GM21737 (cell line): Measurements from ENCODE around the gene DHX9.

Source experiments
- ATAC-seq: cut with Tn5 transposase; IDR thresholded peaks from one replicate; pipeline ENCODE4 v1.9.1; 2021; ENCODE audit warnings: mild to moderate bottlenecking, moderate library complexity; ENCODE audit not compliant: unreplicated experiment

Gene DHX9

GRCh38 chr1:182835806-182836205 is 3.3 kb upstream of the DHX9 start:
- ATAC-seq: no peak

- ATAC-seq: no peak
Observed at GRCh38 chr1:182841368-182841988, 2.3 kb downstream of the DHX9 start.

DNA sequence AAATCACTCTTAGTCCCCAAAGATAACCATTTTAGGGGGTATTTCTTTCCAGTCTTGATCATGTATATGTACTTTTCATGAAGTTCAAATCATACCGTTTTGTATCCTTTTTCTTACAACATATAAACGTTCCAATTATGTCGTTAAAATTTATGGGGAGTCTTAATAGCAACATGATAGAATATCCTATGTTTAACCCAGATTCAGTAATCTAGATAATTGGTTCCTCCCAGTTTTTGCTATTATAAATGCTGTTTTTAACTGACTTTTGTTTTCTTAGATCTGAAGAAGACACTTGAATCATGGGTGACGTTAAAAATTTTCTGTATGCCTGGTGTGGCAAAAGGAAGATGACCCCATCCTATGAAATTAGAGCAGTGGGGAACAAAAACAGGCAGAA is 3.1 kb downstream of the DHX9 start:
- ATAC-seq: no peak

DNA sequence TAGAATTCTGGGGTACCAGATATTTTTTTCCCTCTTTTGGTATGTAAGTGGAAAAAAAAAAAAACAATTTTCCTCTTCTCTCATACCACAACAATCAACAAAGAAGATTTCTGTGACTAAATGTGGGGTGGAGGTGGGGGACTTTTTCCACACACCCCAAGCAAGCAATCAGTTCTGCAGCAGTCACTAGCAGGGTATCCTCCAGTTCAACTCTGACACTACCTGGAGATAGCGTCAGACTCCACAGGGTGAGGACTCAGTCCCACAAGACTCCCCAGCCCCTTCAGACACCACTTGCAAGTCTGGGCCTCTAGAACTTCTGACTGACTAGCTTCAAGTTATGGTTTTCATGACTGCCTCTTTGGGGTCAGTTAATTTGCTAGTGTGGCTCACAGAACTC is 6.2 kb downstream of the DHX9 start:
- ATAC-seq: no peak

- no peak for ATAC-seq
Observed at GRCh38 chr1:182845894-182846293, 6.7 kb downstream of the DHX9 start.

DNA sequence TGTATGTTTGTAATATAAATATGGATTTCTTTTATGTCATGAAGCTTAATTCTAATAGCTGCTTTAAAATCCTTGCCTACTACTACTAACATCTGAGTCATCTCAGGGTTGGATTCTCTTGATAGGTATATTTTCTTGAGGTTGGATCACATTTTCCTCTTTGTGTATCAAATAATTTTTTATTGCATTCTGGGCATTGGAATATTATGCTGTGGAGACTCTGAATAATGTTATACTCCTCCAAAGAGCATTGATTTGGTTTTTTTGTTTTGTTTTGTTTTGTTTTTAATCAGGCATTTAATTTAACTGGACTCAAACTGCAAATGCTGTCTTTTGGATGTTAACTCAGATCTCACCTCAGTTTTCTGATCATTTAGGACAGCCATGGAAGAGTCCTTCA is 8.0 kb downstream of the DHX9 start:
- ATAC-seq: no peak

- no peak for ATAC-seq
Observed at GRCh38 chr1:182848736-182849135, 9.6 kb downstream of the DHX9 start.

DNA sequence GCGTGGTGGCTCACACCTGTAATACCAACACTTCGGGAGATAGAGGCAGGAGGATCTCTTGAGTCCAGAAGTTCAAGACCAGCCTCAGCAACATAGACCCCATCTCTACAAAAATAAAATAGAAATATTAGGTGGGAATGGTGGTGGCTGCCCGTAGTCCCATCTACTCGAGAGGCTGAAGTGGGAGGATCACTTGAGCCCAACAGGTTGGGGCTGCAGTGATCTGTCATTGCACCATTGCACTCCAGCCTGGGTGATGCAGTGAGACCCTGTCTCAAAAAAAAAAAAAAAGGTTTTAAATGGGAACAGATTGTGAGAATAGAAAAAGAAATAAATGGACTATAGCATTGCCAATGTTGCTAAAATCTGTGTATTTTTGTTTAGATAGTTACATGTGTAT is 11.2 kb downstream of the DHX9 start:
- no peak for ATAC-seq

DNA sequence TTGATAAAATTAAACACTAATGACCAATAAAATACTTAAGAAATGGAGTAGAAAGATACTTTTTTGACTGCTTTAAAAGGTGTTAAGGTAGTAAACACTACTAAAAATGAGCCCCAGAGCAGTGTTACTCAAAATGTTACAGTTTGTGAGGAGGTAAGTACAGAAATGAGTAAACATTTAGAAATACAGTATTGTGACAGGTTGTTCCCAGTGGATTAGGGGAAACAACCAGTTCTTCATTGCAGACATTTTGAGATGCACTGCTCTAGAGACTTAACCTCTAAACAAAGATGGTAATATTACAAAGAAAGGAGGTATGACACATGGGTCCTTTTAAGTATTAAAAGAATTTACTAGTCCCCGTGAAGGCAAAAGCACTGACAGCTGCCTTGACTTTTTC is 12.7 kb downstream of the DHX9 start:
- no peak for ATAC-seq

DNA sequence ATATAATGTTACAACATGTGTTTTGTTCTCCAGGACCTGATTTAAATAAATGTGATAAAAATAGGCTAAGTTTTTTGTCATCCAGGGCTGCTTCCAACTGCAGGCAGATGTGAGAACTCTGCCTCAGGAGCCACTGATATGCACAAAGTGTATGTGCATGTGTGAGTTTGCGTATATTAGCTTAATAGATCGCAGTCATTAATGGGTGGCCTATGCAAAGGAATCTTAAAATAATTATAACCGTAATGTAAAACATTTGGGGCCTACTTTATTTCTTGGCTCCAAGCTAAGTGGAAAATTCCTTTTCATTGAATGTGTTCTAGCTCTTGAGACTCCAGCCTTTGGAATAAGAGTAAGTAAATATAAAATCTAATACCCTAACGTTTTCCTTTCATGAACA is 16.8 kb downstream of the DHX9 start:
- no peak for ATAC-seq

- ATAC-seq: no peak
Observed at GRCh38 chr1:182857212-182857611, 18.1 kb downstream of the DHX9 start.

DNA sequence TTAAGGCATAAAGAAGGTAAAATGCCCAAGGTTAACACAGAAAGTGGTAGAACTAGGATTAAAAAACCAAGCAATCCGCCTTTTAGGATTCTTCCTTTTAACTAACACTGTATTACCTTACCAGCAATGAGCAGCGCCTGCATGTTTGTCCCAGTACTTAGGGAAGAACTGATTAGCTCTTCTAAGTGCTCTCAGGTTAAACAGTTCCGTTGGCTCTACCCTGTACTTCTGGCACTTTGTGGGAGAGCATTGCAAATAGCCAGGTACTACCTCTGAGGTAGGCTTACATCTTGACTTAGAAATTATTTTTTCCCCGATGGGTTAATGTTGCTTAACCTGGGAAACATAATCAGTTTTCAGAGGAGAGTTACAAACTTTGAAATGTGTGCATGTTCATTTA is 21.5 kb downstream of the DHX9 start:
- no peak for ATAC-seq

- no peak for ATAC-seq
Observed at GRCh38 chr1:182861994-182862393, 22.8 kb downstream of the DHX9 start.

- no peak for ATAC-seq
Observed at GRCh38 chr1:182862827-182863226, 23.7 kb downstream of the DHX9 start.

DNA sequence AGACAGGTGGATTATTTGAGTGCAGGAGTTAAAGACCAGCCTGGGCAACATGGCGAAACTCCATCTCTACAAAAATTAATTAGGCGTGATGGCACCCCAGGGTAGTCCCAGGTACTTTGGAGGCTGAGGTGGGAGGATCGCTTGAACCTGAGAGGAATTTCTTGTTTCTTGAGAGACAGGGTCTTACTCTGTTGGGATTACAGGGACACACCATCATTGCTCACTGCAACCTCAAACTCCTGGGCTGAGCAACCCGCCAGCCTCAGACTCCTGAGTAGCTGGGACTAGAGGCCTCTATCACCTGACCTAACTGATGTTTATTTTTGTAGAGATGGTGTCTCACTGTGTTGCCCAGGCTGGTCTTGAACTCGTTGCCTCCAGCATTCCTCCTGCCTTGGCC is 24.8 kb downstream of the DHX9 start:
- no peak for ATAC-seq

- no peak for ATAC-seq
Observed at GRCh38 chr1:182867861-182868260, 28.7 kb downstream of the DHX9 start.

GRCh38 chr1:182869241-182869666 is 30.1 kb downstream of the DHX9 start:
- no peak for ATAC-seq

GRCh38 chr1:182872881-182873280 is 33.7 kb downstream of the DHX9 start:
- no peak for ATAC-seq

DNA sequence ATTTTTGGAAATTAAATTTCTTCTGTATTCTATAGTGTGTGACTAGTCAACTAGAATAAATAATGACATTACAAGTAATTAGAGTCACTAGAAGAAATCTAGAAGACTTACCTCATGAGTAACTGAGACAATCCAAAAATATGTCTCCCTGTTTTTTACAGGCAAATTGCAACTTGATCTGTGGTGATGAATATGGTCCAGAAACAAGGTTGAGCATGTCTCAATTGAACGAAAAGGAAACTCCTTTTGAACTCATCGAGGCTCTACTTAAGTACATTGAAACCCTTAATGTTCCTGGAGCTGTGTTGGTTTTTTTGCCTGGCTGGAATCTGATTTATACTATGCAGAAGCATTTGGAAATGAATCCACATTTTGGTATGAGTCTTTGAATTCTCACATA is 36.7 kb downstream of the DHX9 start:
- no peak for ATAC-seq

DNA sequence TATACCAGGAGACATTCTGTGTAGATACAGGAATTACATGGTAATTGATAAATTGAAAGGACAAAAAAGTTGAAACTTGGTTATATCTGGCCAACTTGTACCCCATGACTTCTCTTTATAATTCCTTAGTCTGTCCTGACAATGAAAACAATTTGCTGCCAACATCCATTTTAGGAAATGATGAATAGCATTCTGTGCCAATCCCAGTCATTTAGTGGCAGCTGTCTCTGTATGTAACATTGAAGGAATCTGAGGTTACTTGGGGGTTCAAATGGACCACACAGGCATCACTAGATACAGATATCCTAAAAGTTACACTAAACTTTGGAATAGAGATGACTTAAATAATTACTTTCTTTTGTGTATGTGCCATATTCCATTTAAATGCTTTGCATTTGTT is 38.2 kb downstream of the DHX9 start:
- no peak for ATAC-seq

DNA sequence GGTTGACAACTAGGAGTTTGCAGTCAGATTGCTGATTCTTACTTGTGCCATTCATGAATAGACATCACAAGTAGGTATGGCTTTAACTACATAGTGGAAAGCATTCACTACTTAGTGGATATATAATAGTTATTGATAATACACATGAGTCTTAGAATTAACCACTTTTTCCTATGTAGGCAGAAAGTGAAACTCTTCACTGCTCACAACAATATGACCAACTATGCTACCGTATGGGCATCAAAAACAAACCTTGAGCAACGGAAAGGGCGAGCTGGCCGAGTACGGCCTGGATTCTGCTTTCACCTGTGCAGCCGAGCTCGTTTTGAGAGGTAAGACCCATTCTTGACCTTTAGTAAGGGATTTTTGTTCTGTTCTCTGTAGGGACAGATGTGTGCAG is 38.7 kb downstream of the DHX9 start:
- ATAC-seq: no peak

GRCh38 chr1:182884872-182885271 is 45.7 kb downstream of the DHX9 start:
- ATAC-seq: no peak

- no peak for ATAC-seq
Observed at GRCh38 chr1:182885591-182885990, 46.4 kb downstream of the DHX9 start.

GRCh38 chr1:182886985-182887384 is 47.8 kb downstream of the DHX9 start:
- no peak for ATAC-seq
